ENCODE results near the gene PLLP.

PLLP gene

GRCh38 chr16:57253466-57253865 is 31.0 kb downstream of the PLLP start:
- DNase-seq = no peak

GRCh38 chr16:57252148-57252721 is 32.2 kb downstream of the PLLP start:
- no peak for DNase-seq

- no peak for DNase-seq
Observed at GRCh38 chr16:57251352-57251751, 33.1 kb downstream of the PLLP start.

GRCh38 chr16:57245472-57246113 is 38.9 kb downstream of the PLLP start:
- DNase-seq = no peak

GRCh38 chr16:57244767-57245471 is 39.6 kb downstream of the PLLP start, which contains the start of gene ARL2BP:
Gene ARL2BP, plus strand, starts transcription at chr16:57245259. Its CDS starts 109 bp downstream, at chr16:57245368.
- DNase-seq = peak; percentile 93

- no peak for DNase-seq
Observed at GRCh38 chr16:57244463-57244766, 40.1 kb downstream of the PLLP start.

GRCh38 chr16:57242650-57243049 is 41.8 kb downstream of the PLLP start:
- DNase-seq = no peak

- DNase-seq = peak; percentile 3
Observed at GRCh38 chr16:57240851-57241250, 43.6 kb downstream of the PLLP start.

GRCh38 chr16:57239107-57239506 is 45.4 kb downstream of the PLLP start:
- no peak for DNase-seq

GRCh38 chr16:57238682-57239081 is 45.8 kb downstream of the PLLP start:
- no peak for DNase-seq

GRCh38 chr16:57236022-57236350 is 48.5 kb downstream of the PLLP start:
- no peak for DNase-seq

GRCh38 chr16:57235128-57236021 is 49.1 kb downstream of the PLLP start:
- DNase-seq = no peak

GRCh38 chr16:57234707-57235092 is 49.8 kb downstream of the PLLP start:
- no peak for DNase-seq

- no peak for DNase-seq
Observed at GRCh38 chr16:57233944-57234706, 50.3 kb downstream of the PLLP start.

- no peak for DNase-seq
Observed at GRCh38 chr16:57231821-57232350, 52.6 kb downstream of the PLLP start.

- DNase-seq = no peak
Observed at GRCh38 chr16:57229079-57229478, 55.4 kb downstream of the PLLP start.

- DNase-seq = no peak
Observed at GRCh38 chr16:57226701-57227621, 57.5 kb downstream of the PLLP start.

GRCh38 chr16:57225978-57226377 is 58.5 kb downstream of the PLLP start:
- DNase-seq = no peak

- DNase-seq = no peak
Observed at GRCh38 chr16:57224651-57225335, 59.7 kb downstream of the PLLP start.

- DNase-seq = no peak
Observed at GRCh38 chr16:57223057-57223456, 61.4 kb downstream of the PLLP start.

GRCh38 chr16:57216968-57217367 is 67.5 kb downstream of the PLLP start:
- no peak for DNase-seq

Measured in GF-D8 (cell line).